Measurements from ENCODE around the gene CYP3A5.
A peak's percentile ranks its signal among the peaks of the same experiment; 100 is the strongest.
"Not testable (repeated sequence)": the region's sequence is repeated elsewhere in the genome, so short reads cannot be mapped to it uniquely, and the experiment has no call there.

CYP3A5 gene

DNA sequence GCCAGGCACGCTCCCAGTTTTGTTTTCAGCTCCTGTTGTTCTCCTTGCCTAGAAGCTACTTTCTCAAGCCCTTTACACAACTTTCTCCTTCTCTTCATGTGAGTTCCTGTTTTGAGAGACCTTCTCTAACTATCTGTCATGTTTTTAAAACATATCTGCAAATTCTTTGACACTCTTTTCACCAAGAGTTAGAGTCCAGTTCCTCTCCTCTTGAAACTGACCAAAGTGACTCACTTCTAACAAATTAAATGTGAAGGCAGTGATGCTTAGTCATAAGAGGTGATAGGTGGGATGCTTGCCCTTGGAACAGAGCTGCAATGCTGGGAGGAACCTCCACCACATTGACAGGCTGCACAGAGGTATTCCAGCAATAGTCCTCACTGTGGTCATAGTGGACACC lies 37.8 kb downstream of the CYP3A5 start:
- no peak for DNase-seq (ENCODE audit: low read depth)

DNA sequence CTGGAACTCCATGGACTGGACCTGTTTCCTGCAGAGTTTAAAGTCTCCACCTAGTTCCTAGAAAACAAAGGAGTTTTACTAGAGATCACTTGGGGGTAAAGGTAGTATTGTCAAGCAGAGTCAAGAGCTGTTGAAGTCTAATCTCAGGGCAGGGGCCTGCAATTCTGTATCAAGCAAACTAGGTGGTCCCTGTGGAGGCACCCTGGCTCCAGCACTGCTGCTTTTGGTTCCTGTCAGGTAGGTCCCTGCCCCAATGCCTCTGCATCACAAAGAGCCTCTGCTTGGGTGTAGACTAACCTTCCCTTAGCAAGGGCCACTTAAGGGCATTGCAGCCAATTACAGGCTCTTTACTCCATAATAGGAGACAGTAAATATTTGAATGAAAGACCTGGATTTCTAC lies 40.5 kb downstream of the CYP3A5 start:
- DNase-seq (ENCODE audit: low read depth), result no peak

DNA sequence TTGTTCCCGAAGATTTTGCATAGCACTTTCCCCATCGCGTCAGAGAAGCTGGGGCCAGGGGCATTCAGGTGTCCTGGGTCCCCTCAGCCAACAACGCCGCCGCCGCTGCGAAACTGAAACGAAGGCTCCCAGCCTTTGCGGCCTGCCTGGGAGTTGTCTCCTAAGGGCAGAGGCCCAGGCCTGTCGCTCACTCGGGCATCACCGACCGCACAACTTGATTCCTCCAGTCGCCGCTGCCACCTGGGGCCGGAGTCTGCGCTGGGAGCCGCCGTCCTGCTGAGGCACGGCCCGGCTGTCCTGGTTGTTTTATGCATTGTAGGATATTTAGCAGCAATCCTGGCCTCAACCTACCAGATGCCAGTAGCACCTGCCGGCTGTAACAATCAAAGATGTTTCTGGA lies 41.1 kb downstream of the CYP3A5 start:
- no peak for DNase-seq (ENCODE audit: low read depth)

DNA sequence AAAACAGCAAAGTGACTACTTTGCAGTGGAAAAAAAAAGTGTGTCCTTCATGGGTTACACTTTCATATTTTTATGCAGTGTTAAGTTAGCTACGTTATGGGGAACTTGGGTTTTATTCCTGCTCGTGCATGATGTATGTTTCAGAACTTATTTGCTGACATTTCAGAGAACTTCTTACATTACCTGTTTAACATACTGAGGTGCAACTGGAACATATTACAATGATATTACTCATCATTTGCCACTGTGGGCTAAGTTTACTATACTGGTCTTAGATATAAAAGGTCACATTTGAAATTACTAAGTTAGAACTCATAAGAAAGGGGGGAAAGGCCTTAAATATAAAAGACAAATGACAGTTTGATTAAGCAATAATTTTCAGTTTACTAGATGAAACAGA lies 42.4 kb downstream of the CYP3A5 start:
- DNase-seq (ENCODE audit: low read depth), result not testable (repeated sequence)

DNA sequence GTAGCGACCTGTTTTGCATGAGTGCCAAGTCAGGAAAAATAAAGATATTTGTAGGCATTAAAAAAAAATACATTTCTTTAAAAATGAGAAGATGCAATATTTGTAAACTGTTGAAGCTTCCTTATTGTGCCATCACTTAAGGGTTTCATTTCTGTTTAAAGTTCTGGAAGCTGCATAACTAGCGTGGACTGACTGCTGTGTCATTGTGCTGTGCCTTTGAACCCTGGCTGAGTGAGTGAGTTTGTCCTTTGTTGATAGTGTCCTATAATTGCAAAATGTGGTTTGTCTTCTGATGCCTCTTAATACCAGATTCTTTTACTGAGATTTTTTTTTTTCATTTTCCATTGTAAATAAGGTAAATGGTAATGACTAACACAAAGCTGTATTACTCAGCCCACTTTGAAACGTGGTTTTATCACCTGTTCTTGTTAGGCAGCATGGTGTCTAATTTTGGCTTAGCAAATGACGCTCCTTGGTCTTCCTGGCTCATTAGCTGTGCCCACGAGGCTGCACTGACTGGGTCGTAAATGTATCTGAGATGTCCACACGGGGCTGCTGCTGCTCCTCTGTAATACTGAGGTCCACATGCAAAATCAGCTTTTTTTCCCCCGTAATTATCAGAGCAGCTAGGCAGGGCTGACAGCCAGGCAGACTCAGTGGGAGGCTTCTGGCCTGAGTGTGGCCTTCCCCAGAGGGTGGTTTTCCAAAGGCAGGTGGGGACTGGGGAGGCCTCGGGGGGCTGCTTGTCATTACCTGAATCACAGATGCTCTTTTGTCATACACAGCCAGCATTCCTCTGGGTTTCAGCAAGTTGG lies 48.3 kb downstream of the CYP3A5 start:
- no peak for DNase-seq (ENCODE audit: low read depth)

DNA sequence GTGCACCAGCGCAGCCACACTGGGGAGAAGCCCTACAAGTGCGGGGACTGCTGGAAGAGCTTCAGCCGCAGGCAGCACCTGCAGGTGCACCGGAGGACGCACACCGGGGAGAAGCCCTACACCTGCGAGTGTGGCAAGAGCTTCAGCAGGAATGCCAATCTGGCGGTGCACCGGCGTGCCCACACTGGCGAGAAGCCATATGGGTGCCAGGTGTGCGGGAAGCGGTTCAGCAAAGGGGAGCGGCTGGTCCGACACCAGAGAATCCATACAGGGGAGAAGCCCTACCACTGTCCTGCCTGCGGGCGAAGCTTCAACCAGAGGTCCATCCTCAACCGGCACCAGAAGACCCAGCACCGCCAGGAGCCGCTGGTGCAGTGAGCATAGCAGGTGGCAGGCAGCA lies 50.2 kb downstream of the CYP3A5 start:
- no peak for DNase-seq (ENCODE audit: low read depth)

DNA sequence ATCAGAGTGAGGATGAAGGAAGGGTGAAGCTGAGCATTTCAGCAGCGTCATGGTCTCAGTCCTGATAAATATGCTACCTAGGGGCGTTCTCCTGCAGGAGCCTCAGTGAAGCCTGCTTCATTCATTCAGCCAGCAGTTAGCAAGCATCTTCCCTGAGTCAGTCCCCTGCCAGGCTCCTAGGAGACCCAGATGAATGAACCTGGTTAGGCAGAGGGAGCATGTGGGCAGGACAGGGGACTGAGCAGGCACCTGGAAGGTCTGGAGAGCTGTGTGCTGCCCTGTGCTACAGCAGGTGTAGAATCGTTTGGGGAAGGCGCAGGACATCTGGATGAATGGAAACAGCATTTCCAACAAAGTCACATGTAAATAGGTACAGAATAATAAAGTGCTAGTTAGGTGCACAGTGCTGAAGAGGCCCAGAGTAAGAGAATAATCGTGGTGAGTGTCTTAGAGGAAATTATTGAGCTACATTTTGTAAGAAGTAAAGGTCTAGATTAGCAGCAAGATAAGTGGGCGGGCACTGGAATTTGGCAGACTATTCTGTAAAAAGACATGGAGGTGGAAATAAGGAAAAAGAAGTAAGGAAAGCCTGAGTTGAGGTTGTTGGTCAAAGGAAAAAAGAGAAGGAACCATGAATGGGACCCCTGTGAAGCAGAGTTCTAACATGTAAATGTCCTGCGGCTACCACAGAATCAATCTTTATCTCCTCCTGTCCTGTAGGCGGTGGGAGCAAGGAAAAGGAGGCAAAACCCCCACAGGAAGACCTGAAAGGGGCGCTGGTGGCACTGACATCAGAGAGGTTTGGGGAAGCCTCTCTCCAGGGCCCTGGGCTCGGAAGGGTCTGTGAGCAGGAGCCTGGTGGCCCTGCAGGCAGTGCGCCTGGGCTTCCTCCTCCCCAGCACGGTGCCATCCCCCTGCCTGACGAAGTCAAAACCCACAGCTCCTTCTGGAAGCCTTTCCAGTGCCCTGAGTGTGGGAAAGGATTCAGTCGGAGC lies 51.0 kb downstream of the CYP3A5 start:
- no peak for DNase-seq (ENCODE audit: low read depth)

DNA sequence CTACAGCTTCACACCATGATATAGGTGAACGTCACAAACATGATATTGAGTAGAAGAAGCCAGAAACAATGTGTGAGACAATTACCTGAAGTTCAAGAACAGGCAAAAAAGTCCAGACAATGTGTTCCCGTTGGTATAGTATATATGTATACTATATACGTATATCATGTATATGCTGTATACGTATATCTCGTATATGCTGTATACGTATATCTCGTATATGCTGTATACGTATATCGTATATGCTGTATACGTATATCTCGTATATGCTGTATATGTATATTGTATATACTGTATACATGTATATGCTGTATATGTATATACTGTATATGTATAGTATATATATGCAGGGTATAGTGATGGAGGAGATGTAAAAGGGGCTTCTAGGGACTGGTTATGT lies 52.3 kb downstream of the CYP3A5 start:
- DNase-seq (ENCODE audit: low read depth), result no peak

DNA sequence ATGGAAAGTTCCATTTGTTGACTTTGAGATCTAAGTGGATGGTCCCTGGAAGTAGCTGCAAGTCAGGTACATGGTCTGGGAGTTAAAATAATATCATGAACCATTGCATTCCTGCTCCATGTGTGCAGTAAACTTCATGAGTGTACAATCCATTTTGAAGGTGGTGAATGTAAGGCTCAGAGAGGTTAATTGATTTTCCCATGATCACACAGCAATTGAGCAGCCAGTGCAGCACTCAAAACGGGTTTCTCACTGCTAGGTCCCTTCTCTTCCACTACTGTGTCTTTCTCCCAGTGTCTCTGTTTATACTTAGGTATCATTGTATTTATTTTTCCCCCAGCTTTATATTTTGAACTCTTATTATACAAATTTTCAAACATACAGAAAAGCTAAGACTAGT lies 53.1 kb downstream of the CYP3A5 start:
- DNase-seq (ENCODE audit: low read depth), result no peak

DNA sequence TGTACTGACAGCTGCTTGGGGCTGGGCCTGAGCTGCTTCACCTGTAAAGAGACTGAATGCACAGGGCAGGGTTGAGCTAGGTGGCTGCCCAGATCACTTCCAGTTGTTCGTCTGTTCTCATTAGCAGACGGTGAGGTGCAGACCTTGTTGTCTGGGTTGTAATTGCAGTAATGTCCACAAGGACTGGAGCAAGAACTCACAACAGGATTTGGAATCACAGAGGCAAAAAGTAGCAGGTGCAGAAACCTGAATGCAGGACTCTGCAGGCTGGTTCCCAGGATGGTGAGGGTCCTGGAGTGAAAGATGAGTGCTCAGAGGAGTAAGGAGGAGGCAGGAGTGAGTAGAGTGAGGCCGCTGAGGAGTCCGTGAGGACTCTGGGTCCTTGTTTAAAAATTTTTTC lies 53.8 kb downstream of the CYP3A5 start:
- DNase-seq (ENCODE audit: low read depth), result no peak

DNA sequence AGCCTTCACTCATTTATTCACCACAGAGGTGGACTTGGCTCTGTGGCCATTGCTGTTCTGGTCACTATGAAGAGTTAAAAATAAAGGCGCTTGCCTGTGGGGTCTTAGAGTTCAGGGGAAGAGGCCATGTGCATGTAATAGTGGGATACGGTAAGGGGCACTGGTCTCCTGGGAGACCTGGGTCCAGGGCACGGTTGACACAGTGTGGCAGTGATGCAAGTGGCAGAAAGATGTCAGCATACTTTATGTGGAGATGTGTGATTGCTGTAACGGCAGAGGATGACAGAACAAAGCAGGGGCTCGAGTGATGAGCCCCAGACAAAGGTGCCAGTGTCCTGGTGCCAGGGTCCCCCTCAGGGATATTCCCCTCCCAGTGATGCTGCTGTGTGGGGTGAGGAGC lies 54.5 kb downstream of the CYP3A5 start:
- DNase-seq (ENCODE audit: low read depth), result no peak

DNA sequence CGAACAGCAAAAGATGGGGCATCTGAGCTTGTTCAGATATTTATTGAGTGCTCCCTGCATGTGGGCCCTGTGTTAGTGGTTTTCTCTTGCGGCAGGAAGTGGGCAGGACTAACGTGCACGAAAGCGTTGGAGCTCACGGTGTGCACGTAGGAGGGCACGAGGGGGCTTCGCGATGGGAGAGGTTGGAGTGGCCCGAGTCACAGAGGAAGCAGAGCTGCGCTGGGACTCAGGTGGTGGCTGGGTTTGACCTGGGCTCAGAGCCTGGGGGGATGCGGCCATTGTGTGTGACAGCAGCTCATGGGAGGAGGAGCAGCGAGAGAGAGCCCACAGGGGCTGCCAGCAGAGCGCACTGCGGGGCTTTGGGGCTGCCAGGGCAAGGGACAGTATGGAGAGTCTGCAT lies 55.3 kb downstream of the CYP3A5 start:
- peak; percentile 41 for DNase-seq (ENCODE audit: low read depth)

DNA sequence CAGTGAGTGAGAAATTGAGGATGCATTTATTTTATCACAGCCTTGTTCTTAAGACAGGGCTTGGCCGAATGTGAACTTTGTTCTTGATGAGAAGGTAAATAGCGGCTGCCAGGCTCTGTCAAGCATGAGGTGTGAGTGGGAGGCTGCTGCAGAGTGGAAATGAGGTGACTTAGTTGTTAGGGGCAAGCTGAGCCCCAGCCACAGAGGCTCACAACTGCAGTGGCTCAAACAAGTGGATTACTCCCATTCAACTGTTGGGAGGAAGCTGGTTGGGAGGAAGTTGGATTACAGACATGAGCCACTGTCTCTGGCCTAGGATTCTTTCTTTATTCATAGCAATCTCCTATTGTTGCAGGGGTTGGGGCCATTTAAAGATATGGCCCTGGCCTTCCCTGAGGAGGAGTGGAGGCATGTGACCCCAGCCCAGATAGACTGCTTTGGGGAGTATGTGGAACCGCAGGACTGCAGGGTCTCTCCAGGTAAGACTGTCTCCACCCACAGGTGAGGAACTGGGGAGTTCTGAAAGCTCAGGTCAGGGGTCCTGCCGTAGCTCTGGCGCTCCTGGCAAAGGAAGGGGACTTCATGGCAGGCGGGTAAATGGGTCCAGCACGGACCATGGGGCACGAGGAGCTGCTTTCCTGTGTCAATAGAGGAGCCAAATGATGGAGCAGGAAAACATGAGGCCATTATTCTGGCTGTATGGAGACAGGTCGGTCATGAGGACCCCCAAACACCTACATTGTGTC lies 55.9 kb downstream of the CYP3A5 start:
- no peak for DNase-seq (ENCODE audit: low read depth)

DNA sequence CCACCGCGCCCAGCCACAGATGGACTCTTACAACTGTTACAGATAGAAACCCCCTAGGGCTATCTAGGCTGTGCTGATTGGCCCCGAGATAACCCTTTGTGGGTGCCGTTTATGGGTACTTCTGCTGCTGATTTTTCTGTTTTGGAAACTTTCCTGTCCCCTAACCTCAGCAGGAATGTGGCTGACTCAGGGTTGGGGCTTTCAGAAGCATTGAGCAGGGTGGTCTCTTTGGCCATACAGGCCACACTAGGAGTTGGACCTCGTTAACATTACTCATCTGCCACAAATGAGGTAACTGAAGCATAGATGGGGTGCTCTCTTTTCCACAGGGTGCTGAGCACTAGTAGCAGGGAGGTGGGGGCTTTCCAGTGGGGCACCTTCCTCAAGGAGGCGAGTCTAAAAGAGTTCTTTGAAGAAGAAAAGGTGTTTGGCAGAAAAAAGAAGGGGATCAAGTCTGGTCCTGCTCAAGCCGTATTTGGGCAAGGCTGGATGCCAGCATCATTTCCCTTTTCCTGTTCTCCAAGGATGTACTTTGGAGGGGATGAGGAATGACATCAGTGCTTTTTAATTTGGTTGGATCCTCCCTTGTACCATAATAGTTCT lies 56.6 kb downstream of the CYP3A5 start:
- no peak for DNase-seq (ENCODE audit: low read depth)

DNA sequence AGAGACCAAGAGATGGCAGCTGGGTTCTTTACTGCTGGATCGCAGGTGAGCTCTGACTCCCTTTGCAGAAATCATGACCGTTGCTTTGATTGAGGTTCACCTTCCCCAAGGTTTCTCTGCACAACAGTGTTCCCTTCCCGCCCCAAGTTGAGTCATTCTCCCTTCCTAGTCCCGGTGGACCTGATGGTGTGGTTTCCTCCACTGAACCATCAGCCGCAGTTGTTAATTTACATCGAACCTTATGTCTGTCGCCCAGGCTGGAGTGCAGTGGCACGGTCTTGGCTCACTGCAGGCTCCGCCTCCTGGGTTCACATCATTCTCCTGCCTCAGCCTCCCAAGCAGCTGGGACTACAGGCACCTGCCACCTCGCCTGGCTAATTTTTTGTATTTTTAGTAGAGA lies 57.2 kb downstream of the CYP3A5 start:
- no peak for DNase-seq (ENCODE audit: low read depth)

DNA sequence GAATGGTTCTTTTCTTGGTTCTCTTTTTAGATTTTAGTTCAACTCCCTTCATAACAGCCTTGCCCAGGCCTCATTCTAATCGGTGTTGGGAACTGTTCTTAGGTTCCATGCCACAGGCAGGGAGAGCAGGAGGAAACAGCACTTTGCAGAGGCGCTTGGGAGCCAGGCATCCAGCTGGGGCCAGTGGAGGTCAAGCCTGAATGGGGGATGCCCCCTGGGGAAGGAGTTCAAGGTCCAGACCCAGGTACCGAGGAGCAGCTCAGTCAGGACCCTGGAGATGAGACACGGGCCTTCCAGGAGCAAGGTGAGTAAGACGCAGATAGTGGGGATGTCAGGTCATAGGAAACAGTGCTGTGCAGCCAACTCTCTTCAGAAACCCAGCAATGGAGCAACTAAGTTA lies 58.5 kb downstream of the CYP3A5 start:
- DNase-seq (ENCODE audit: low read depth), result no peak

DNA sequence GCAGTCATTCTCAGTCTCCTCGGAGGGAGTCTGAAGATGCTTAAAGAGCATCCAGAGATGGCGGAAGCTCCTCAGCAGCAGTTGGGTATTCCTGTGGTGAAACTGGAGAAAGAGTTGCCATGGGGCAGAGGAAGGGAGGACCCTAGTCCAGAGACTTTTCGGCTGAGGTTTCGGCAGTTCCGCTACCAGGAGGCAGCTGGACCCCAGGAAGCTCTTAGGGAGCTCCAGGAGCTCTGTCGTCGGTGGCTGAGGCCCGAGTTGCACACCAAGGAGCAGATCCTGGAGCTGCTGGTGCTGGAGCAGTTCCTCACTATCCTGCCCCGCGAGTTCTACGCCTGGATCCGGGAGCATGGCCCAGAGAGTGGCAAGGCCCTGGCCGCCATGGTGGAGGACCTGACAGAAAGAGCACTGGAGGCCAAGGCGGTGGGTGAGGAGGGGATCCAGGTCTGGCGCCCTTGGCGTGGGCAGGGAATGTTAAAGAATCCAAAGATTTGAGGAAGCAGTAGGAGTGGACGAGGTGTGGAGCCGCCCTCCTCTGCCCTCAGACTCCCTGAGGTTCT lies 60.1 kb downstream of the CYP3A5 start:
- DNase-seq (ENCODE audit: low read depth), result no peak

DNA sequence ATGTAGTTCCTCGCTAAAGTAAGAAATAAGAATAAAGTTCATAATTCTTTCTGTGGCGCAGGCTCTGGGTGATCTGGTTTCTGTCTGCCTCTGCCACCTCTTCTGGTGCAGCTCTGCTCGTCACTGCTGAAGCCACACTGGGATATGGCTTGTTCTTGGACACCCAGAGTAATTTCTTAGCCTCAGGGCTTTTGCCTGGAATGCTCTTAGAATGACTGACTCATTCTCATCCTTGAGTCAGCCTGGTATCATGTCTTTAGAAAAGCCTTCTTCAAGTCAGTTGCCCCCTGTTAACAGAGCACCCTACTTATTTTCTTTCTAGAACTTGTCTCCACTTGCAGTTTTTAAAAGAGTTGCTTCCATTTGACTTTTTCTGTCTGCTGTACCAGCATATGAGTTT lies 61.1 kb downstream of the CYP3A5 start:
- DNase-seq (ENCODE audit: low read depth), result no peak

DNA sequence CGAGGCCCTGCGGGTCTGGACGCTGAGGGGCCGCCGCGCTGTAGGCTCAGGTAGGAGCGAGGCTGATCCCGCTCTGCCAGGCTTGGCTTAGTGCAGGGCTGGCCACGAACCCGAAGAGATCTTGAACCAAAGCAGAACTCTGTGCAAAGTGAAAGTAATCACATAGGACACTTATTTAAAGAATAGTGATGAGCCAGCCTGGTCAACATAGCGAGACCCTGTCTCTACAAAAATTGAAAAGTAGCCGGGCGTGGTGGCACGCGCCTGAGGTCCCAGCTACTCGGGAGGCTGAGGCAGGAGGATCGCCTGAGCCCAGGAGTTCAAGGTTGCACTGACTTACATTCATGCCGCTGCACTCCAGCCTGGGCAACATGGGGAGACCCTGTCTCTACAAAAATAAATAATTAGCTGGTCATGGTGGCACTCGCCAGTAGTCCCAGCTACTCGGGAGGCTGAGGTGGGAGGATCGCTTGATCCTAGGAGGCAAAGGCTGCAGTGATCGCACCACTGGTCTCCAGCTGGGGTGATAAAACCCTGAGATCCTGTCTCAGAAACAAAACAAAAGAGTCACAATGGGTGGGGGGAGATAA lies 62.5 kb downstream of the CYP3A5 start:
- DNase-seq (ENCODE audit: low read depth), result no peak

DNA sequence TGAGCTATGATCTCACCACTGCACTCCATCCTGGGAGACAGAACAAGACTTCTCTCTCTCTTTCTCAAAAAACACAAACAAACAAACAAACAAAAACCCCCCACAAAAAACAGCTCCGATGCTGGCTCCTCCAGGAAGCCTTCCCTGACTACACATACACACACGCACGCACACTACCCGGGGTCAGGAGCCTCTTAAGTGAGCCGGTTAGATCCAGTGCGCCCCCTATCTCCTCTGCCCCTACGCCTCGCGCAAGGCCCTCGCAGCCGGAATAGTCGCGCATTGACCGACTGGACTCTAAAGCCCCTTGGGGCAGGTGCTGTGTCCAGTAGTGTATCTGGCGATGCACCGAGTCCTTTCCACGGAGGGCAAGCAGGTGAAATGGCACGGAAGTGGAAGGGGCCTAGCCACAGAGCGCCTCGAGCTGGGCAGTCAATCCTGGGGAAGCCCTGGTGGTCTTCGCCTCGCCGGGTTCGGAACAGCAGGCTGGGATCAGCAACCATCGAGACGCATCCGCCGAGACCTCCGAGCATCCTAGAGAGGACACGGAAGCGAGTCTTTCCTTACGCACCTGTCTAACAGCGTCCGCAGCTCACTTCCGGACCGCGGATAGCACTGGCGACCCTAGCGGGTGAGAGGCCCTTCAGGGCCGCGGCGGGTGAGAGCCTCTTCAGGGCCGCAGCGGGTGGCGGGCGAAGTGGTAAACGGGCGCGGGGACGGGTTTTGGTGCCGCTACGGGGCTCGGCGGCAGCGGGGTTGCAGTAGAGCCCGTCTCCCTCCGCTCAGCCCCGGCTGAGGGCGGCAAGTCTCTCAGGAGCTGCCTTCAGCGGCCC lies 63.2 kb downstream of the CYP3A5 start, which contains the start of gene ZSCAN25:
TSS of gene ZSCAN25 (plus strand) at position 588 of the 833 bp plus-strand sequence. CDS start 2,661 bp downstream, outside the sequence.
- peak; percentile 78 for DNase-seq (ENCODE audit: low read depth)

Data from activated T-cell treated with anti-CD3 and anti-CD28 coated beads for 1 hour (primary cell).